Measurements from ENCODE around the gene TALDO1. TPM values are rescaled to one million over a fixed set of nuclear protein-coding genes. Genes with fewer than 3 reads are reported as not detected.
"Not testable (repeated sequence)": the region's sequence is repeated elsewhere in the genome, so short reads cannot be mapped to it uniquely, and the experiment has no call there.

TALDO1 gene
- total and polyA plus RNA-seq, 10 of the 15 experiments (the other 5 are each of a cell fraction or from before 2014, with no cell fraction given) = 121 to 302 (median 182) TPM

- no peaks in the 10 kb centered on the region for H3K27me3 ChIP-seq (replicated peaks in 1 of 2; ENCODE audit: control insufficient read depth in 2 of 2, insufficient read depth in 2 of 2, low read length in 1 of 2)
- H3K4me3 ChIP-seq = no peak overlapping the region
- H2AFZ ChIP-seq (ENCODE audit: control insufficient read depth, low read depth, low read length) = no peak overlapping the region
- RAD21 ChIA-PET (ENCODE audit: unreplicated experiment) = no interaction called here
- POLR2A ChIA-PET = no interaction called here
- intact Hi-C loops (cut with micrococcal nuclease; ENCODE audit: unreplicated experiment) (no loop called here), in situ Hi-C loops (cut with MboI) (no loop called here)
- CTCF ChIA-PET = interaction anchor here (0.6 kb wide), 1 partner anchor 58 kb away, joined by 5 read pairs; no protein-coding TSS in a partner anchor
- H3K36me3 ChIP-seq (ENCODE audit: control insufficient read depth in 2 of 2, insufficient read depth in 2 of 2, low read length in 1 of 2) = no peaks in the 10 kb centered on the region
- H4K20me1 ChIP-seq (ENCODE audit: control insufficient read depth, insufficient read depth) = no peaks in the 10 kb centered on the region
- H3K4me2 ChIP-seq (ENCODE audit: control insufficient read depth, insufficient read depth) = 0 out of 2 replicates have a peak overlapping the region, but pooled peaks have one; percentile 12
- TF ChIP-seq SUPT20H (IDR thresholded peaks at IDR 0.05; ENCODE audit: borderline replicate concordance, control insufficient read depth, low read depth, low read length) (no peak), PAX5 (IDR thresholded peaks at IDR 0.05; ENCODE audit: borderline replicate concordance, low read depth, low read length) (no peak), CEBPB (IDR thresholded peaks at IDR 0.05; ENCODE audit: borderline replicate concordance in 1 of 2, low read depth in 2 of 2, low read length in 2 of 2) (no peak)
- WGBS (ENCODE audit: insufficient coverage, insufficient replicate concordance, low lambda C conversion rate, missing lambda C conversion rate) = 3% methylated on average over 11 of the region's 11 CpGs
- peak; percentile 38 for ATAC-seq
- H3K9ac ChIP-seq (ENCODE audit: control insufficient read depth, insufficient read depth, low read length) = no peak overlapping the region
- H3K79me2 ChIP-seq (ENCODE audit: control insufficient read depth, insufficient read depth, low read length) = no peaks in the 10 kb centered on the region
- no TSS peak for BruUV-seq (replicated peaks)
- no peaks in the 10 kb centered on the region for H3K9me3 ChIP-seq (replicated peaks; ENCODE audit: control insufficient read depth, insufficient read depth, low read length)
- no peak for FAIRE-seq
- DNase-seq (ENCODE audit: low read depth, low spot score) = no peak
- no peak overlapping the region for H3K27ac ChIP-seq (ENCODE audit: control insufficient read depth, insufficient read depth)
- no peaks in the 10 kb centered on the region for H3K4me1 ChIP-seq (ENCODE audit: control insufficient read depth, insufficient read depth, low read length)
- SMC1A ChIA-PET (ENCODE audit: uncharacterized antibody, unreplicated experiment) = no interaction called here
These were observed 9.9 kb upstream of the TALDO1 start for GRCh38 chr11:737366-737765.

- H3K4me3 ChIP-seq; SMC1A ChIA-PET (ENCODE audit: uncharacterized antibody, unreplicated experiment); in situ Hi-C loops (cut with MboI); H3K4me1 ChIP-seq (ENCODE audit: control insufficient read depth, insufficient read depth, low read length); intact Hi-C loops (cut with micrococcal nuclease; ENCODE audit: unreplicated experiment); H2AFZ ChIP-seq (ENCODE audit: control insufficient read depth, low read depth, low read length); H3K4me2 ChIP-seq (ENCODE audit: control insufficient read depth, insufficient read depth); H4K20me1 ChIP-seq (ENCODE audit: control insufficient read depth, insufficient read depth); H3K36me3 ChIP-seq (ENCODE audit: control insufficient read depth in 2 of 2, insufficient read depth in 2 of 2, low read length in 1 of 2); POLR2A ChIA-PET; RAD21 ChIA-PET (ENCODE audit: unreplicated experiment); FAIRE-seq; DNase-seq (ENCODE audit: low read depth, low spot score); H3K27ac ChIP-seq (ENCODE audit: control insufficient read depth, insufficient read depth); ATAC-seq; H3K9me3 ChIP-seq (replicated peaks; ENCODE audit: control insufficient read depth, insufficient read depth, low read length); H3K27me3 ChIP-seq (replicated peaks in 1 of 2; ENCODE audit: control insufficient read depth in 2 of 2, insufficient read depth in 2 of 2, low read length in 1 of 2); BruUV-seq (replicated peaks); H3K9ac ChIP-seq (ENCODE audit: control insufficient read depth, insufficient read depth, low read length); H3K79me2 ChIP-seq (ENCODE audit: control insufficient read depth, insufficient read depth, low read length): not testable (repeated sequence)
- CTCF ChIA-PET = interaction anchor here (0.6 kb wide), 1 partner anchor 58 kb away, joined by 5 read pairs; no protein-coding TSS in a partner anchor
- WGBS (ENCODE audit: insufficient coverage, insufficient replicate concordance, low lambda C conversion rate, missing lambda C conversion rate) = 6% methylated on average over 10 of the region's 10 CpGs
- TF ChIP-seq PKNOX1 (IDR thresholded peaks at IDR 0.05) = peak; percentile 60
These were observed 9.4 kb upstream of the TALDO1 start for GRCh38 chr11:737899-738298.

Measured in GM12878 (cell line).